RWPE1 (cell line): ENCODE results near the gene IRF9.

Experiments used
- CTCF ChIA-PET: fragments of 350-600 bp; sonication (Branson Sonifier 250); formaldehyde crosslinking; extraction: SDS; loops from one replicate; lab custom pipeline; 2021; lab: Yijun Ruan, JAX
- POLR2A ChIA-PET: fragments of 400-600 bp; formaldehyde crosslinking; extraction: SDS; loops from one replicate; lab custom pipeline; 2020; ENCODE audit warnings: antibody characterized with exemption; ENCODE audit not compliant: low non-redundant PET; lab: Yijun Ruan, JAX
- DNase-seq: peaks from one replicate; pipeline ENCODE4 v3.0.0; 2012; ENCODE audit warnings: low spot score
- H3K27ac ChIP-seq: fragments of 450-650 bp; 2 replicates; pipeline ENCODE4 v1.5.1; 2017
- TF ChIP-seq, protein P1 (sequence below): fragments of 450-650 bp; conservative IDR thresholded peaks from 2 replicates; pipeline ENCODE4 v1.5.1; 2017; ENCODE audit warnings: low read depth, mild to moderate bottlenecking

IRF9 gene

DNA sequence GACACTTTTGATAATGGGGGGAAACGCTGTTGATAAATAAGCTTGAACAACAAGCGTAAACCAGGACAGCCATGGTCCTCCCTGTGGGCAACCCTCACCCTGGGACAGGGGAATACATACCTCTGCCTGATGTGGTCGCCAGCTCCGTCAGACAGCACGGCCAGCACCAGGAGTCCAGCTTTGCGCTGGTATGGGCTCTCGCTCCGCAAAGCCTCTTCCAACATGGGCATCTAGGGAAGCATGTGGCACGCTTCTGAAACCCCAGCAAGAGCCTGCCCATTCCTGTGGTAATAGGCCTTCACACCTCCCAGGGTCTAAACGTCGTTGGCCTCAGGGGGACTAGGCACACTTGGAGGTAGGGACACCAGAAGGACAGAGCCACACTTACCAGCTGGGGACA, 24.7 kb downstream of the IRF9 start:
- POLR2A ChIA-PET: no interaction called here
- no peak overlapping the region for H3K27ac ChIP-seq
- TF ChIP-seq, protein P1, sequence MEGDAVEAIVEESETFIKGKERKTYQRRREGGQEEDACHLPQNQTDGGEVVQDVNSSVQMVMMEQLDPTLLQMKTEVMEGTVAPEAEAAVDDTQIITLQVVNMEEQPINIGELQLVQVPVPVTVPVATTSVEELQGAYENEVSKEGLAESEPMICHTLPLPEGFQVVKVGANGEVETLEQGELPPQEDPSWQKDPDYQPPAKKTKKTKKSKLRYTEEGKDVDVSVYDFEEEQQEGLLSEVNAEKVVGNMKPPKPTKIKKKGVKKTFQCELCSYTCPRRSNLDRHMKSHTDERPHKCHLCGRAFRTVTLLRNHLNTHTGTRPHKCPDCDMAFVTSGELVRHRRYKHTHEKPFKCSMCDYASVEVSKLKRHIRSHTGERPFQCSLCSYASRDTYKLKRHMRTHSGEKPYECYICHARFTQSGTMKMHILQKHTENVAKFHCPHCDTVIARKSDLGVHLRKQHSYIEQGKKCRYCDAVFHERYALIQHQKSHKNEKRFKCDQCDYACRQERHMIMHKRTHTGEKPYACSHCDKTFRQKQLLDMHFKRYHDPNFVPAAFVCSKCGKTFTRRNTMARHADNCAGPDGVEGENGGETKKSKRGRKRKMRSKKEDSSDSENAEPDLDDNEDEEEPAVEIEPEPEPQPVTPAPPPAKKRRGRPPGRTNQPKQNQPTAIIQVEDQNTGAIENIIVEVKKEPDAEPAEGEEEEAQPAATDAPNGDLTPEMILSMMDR: no peak
- CTCF ChIA-PET: no interaction called here
- no peak for DNase-seq

DNA sequence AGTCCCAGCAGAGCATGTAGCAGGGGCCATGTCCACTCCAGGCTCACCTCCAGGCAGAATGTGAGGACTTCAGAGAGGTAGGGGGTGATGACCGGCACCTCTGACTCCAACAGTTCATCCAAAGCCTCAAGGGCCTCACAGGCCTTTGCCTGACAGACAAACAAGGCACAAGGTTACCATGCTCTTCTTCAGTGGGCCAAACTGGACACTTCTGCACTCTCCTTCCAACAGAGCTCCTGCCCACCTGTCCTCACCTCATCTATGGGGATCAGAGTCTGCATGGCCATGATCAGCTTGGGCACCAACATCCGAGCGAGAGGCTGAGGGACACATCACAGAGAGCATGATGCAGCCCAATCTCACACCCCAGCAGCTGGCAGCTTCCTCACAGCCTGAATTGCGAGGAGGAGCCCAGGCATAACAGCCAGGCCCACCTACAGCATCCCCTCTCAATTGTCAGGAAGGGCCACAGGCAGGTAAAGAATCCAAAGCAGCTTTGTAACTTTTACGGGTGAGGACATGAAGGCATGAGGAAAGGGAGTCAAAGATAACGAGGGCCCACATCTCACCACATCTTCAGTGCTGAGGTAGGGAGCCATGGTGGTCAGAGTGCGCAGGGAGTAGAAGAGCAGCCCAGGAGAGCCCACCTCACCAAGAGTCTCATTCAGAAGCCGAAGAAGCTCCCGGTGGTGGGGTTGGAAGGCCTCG, 25.9 kb downstream of the IRF9 start:
- ChIA-PET POLR2A (no interaction called here), CTCF (interaction anchor here (0.6 kb wide), 1 partner anchor 74 kb away, joined by 3 read pairs; no protein-coding TSS in a partner anchor)
- TF ChIP-seq, protein P1: no peak

DNA sequence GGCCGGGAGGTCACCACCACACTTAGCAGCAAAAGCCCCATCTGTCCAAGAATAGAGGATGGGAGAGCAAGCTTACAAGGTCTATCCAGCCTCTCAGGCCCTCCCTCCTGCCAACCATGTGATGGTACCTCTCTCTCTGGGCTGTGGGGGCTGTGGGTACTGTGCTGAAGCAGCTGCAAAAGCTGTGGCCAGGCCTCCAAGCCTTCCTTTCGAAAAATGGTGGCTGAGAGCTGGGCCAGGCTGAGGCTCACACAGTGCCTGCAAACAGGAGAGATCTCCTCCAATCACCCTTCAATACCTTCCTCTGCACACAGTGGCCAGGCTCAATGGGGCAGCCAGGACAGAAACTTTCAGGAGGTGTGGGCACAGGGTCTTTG, 26.5 kb downstream of the IRF9 start:
- H3K27ac ChIP-seq: peak overlapping the region; percentile 78
- ChIA-PET CTCF (interaction anchor here (0.6 kb wide), 1 partner anchor 74 kb away, joined by 3 read pairs; no protein-coding TSS in a partner anchor), POLR2A (no interaction called here)
- DNase-seq: no peak
- TF ChIP-seq, protein P1: no peak

More for the DNA sequence above, 25.9 kb downstream of the IRF9 start:
- no peak for DNase-seq
- peak overlapping the region; percentile 78 for H3K27ac ChIP-seq

DNA sequence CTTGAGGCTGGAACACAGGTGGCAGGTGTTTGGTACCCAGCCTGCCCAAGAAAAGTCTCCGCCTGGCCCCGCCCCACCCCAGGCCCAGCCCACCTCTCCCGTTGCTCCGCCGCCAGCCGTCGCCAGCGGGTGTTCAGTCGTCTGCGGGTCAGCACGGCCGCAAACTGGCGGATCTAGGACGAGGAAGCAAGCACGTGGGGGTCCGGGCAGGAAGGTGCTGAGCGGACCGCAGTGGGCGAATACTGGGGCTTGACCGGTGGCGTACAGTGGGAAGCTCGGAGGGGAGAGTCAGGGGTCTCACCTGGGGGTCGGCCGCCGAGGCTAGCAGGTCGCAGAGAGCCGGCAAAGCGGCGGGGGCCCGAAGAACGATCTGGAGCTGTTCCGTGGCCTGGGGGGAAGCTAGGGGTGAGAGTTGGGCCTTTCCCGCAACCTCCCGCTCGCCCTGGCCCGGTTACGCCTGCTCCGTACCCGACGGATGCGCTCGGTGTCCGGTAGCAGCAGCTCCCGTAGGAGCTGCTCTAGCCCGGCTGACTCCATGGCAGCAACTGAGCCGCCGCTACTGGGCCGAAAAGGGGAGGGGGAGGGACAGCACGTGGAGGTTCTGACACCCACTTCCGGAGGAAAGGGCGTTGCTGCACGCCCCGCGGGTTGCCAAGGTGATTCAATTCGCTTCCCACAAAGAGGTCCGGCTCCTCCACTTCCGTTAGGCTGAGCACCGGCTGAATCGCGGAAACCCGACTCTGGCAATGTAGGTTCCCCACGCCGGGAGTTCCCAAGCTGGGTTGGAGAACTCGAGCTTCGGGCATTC, 27.4 kb downstream of the IRF9 start, which contains the start of gene IPO4:
Gene IPO4 (minus strand): TSS at position 566 of the 808 bp plus-strand sequence. CDS start 29 bp downstream, at position 537.
- TF ChIP-seq, protein P1: no peak
- CTCF ChIA-PET: interaction anchor here (0.6 to 0.9 kb wide), 3 partner anchors 8 to 120 kb away, joined by 3 read pairs; partner anchors contain the start of genes CIDEB and MDP1
- H3K27ac ChIP-seq: peak within 1 kb of the TSS; percentile 78
- DNase-seq: peak; percentile 98
- POLR2A ChIA-PET: interaction anchor here (0.5 kb wide), 1 partner anchor 24 kb away, joined by 4 read pairs; no protein-coding TSS in a partner anchor

DNA sequence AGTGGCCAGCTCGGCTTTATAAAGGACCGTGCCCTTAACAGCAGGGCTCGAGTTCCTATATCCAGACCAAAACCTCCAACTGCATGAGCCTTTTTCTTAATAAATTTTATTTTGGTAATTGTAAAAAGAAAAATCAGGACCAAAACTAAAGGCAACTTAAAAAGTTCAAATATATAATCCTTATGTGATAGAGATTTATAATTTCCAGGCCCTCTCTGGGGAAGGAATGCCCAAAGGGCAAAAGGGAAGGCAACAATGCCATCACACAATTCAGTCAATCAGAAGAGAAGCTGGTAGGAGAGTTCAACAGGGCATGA, 28.0 kb downstream of the IRF9 start:
- TF ChIP-seq, protein P1: no peak
- CTCF ChIA-PET: interaction anchor here (0.7 to 0.9 kb wide), 2 partner anchors 9 to 119 kb away, joined by 3 read pairs; partner anchors contain the start of gene CIDEB
- POLR2A ChIA-PET: interaction anchor here (0.5 kb wide), 1 partner anchor 23 kb away, joined by 4 read pairs; no protein-coding TSS in a partner anchor
- H3K27ac ChIP-seq: peak overlapping the region; percentile 78
- DNase-seq: no peak

DNA sequence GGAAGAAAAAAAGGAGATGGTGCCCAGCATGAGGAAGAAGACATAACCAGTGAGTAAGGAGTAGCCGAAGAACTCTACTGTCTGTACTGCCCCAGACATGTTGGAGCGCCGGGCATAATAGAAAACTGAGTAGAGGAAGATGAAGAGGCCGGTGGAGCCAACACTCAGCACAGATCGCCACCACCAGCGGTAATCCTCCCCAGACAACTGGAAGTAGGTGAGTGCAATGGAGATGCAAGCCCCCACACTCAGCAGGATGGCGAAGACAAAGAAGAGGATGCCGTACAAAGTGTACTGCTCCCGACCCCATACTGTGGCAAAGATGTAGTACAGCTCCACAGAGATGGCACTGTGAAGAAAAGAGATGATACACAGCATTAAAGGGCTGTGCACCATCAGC, 28.4 kb downstream of the IRF9 start:
- no peak for DNase-seq
- TF ChIP-seq, protein P1: no peak

More for the DNA sequence above, 28.4 kb downstream of the IRF9 start:
- CTCF ChIA-PET: interaction anchor here (0.7 to 0.9 kb wide), 2 partner anchors 9 to 119 kb away, joined by 3 read pairs; partner anchors contain the start of gene CIDEB
- POLR2A ChIA-PET: interaction anchor here (0.5 kb wide), 1 partner anchor 23 kb away, joined by 4 read pairs; no protein-coding TSS in a partner anchor
- peak overlapping the region; percentile 40 for H3K27ac ChIP-seq
